KMS-11 (cell line): ENCODE data around the gene WDFY2.

Source experiments
- H2AFZ ChIP-seq: fragments of 200-600 bp; sonication (generic); 2 replicates; pipeline ENCODE4 v1.6.1; 2016; ENCODE audit warnings: antibody characterized with exemption, mixed run types, low read depth
- H3K27ac ChIP-seq: fragments of 200-600 bp; sonication (generic); 2 replicates; pipeline ENCODE4 v1.6.1; 2016; ENCODE audit warnings: mild to moderate bottlenecking, mixed run types
- H3K27me3 ChIP-seq: fragments of 200-600 bp; sonication (generic); 2 replicates; pipeline ENCODE4 v1.6.1; 2017; ENCODE audit warnings: mild to moderate bottlenecking, low read depth, mixed run types, moderate library complexity; ENCODE audit not compliant: insufficient read depth
- H3K36me3 ChIP-seq: fragments of 200-600 bp; sonication (generic); 2 replicates; pipeline ENCODE4 v1.6.1; 2017; ENCODE audit warnings: mild to moderate bottlenecking, mixed run types; ENCODE audit not compliant: insufficient read depth
- H3K4me1 ChIP-seq: fragments of 200-600 bp; sonication (generic); 2 replicates; pipeline ENCODE4 v1.6.1; 2016; ENCODE audit warnings: mild to moderate bottlenecking, low read depth, mixed run types; ENCODE audit not compliant: poor library complexity, severe bottlenecking
- H3K4me2 ChIP-seq: fragments of 200-600 bp; sonication (generic); 2 replicates; pipeline ENCODE4 v1.7.0; 2016; ENCODE audit warnings: mild to moderate bottlenecking, mixed run types
- H3K4me3 ChIP-seq: fragments of 200-600 bp; sonication (generic); IDR thresholded peaks from 2 replicates; pipeline ENCODE4 v1.6.1; 2017; ENCODE audit warnings: low read depth, low read length, mixed read lengths; ENCODE audit not compliant: insufficient read depth
- H3K79me2 ChIP-seq: fragments of 200-600 bp; sonication (generic); 2 replicates; pipeline ENCODE4 v1.6.1; 2016; ENCODE audit warnings: low read depth, mixed run types; ENCODE audit not compliant: insufficient read depth
- H3K9ac ChIP-seq: fragments of 200-600 bp; sonication (generic); 2 replicates; pipeline ENCODE4 v1.6.1; 2016; ENCODE audit warnings: mild to moderate bottlenecking, mixed run types
- H4K20me1 ChIP-seq: fragments of 200-600 bp; sonication (generic); 2 replicates; pipeline ENCODE4 v1.6.1; 2016; ENCODE audit warnings: mild to moderate bottlenecking, mixed run types; ENCODE audit not compliant: insufficient read depth
- TF ChIP-seq, protein P1 (sequence below): fragments of 200-600 bp; sonication (generic); conservative IDR thresholded peaks from 2 replicates; pipeline ENCODE4 v1.6.1; 2017; ENCODE audit warnings: low read depth, mild to moderate bottlenecking, antibody characterized with exemption, low read length, moderate library complexity, mixed read lengths

The WDFY2 gene

DNA sequence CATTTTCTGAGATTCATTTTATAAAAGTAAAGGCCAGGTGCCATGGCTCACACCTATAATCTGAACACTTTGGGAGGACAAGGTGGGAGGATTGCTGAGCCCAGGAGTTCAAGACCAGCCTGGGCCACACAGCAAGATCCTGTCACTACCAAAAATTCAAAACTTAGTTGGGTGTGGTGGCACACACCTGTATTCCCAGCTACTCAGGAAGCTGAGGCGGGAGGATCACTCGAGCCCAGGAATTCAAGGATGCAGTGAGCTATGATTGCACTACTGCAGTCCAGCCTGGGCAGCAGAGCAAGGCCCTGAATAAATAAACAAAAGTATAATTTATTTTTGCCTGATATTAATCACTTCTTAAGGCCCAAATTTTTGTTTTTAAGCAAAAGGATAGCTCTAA lies 179.2 kb downstream of the WDFY2 start:
- Histone ChIP-seq H3K4me3 (no peak overlapping the region), H3K4me2 (peak overlapping the region; percentile 67), H3K4me1 (peaks cover 21% of the 10 kb centered on the region), H3K9ac (no peak overlapping the region), H2AFZ (no peak overlapping the region), H3K27ac (peak overlapping the region; percentile 86; the same call in 1 of the 2 replicates), H3K36me3 (no peaks in the 10 kb centered on the region), H3K79me2 (no peaks in the 10 kb centered on the region), H4K20me1 (no peaks in the 10 kb centered on the region), H3K27me3 (no peaks in the 10 kb centered on the region)
- TF ChIP-seq, protein P1, sequence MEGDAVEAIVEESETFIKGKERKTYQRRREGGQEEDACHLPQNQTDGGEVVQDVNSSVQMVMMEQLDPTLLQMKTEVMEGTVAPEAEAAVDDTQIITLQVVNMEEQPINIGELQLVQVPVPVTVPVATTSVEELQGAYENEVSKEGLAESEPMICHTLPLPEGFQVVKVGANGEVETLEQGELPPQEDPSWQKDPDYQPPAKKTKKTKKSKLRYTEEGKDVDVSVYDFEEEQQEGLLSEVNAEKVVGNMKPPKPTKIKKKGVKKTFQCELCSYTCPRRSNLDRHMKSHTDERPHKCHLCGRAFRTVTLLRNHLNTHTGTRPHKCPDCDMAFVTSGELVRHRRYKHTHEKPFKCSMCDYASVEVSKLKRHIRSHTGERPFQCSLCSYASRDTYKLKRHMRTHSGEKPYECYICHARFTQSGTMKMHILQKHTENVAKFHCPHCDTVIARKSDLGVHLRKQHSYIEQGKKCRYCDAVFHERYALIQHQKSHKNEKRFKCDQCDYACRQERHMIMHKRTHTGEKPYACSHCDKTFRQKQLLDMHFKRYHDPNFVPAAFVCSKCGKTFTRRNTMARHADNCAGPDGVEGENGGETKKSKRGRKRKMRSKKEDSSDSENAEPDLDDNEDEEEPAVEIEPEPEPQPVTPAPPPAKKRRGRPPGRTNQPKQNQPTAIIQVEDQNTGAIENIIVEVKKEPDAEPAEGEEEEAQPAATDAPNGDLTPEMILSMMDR: no peak

DNA sequence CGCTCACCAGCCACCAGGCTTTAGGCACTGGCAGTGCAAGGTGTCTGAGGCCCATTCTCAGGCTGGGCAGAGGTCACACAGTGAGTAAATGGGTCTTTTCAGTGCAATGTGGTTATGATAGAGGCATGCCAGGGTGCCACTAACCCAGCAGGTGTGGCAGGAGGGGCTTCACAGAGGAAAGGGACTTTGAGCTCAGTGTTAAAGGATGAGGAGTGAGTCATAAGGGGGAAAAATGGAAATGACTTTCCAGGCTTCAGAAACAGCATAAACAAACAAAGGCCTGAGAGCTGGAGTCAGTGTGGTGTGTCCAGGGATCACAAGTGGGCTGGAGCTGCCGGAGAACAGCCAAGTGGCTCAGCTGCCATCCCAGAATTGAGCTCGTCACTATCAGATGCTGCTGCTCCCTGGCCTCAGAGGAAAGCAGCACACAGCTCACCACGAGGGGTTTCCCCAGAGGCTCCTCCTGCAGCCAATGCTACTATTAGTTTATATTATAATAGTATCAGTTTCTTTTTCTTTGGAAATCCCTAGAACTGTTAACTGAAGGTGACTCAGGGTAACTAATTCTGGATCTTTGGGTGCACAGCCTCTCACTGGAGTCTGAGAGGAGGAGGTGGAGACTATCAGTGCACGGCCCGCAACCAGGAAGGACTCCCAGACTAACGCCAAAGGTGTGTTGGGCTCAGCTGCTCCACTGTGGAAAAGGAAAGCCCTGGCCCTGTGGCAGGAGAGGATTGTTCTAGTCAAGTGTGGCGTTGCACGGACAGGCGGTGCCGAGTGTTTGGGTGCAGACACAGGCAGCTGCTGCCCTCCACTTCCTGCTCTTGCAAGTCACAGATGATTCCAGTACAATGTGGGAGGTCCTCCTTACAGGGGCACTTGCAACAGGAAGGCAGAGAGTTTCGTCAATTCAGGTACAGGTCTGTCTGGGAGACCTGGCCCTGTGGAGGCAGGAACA lies 180.2 kb downstream of the WDFY2 start:
- TF ChIP-seq, protein P1: no peak
- Histone ChIP-seq H4K20me1 (no peaks in the 10 kb centered on the region), H2AFZ (peak overlapping the region; percentile 68), H3K4me3 (no peak overlapping the region), H3K9ac (peak overlapping the region; percentile 65), H3K27ac (peak overlapping the region; percentile 86), H3K79me2 (no peaks in the 10 kb centered on the region), H3K27me3 (no peaks in the 10 kb centered on the region), H3K4me1 (peaks cover 21% of the 10 kb centered on the region), H3K36me3 (no peaks in the 10 kb centered on the region), H3K4me2 (peak overlapping the region; percentile 67)

DNA sequence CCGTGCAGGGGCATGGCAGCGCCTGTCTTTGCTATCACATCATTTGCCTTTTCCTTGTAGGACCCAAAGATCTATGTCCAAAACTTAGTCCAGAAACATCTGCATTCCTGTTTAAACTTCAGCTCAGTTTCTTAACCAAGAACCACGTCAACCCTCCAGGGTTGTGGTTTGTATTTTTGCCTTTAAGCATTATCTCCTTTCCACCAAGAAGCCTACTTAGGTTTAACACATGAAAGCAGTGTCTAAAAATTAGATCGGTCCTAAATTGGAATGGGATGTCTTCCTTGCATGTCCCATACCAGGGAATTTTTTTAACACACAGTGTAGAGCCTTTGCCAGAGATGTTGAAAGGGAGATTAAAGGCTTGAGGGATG lies 180.9 kb downstream of the WDFY2 start:
- H3K4me1 ChIP-seq: peaks cover 21% of the 10 kb centered on the region
- no peak overlapping the region for H3K4me3 ChIP-seq
- no peaks in the 10 kb centered on the region for H4K20me1 ChIP-seq
- no peaks in the 10 kb centered on the region for H3K27me3 ChIP-seq
- H2AFZ ChIP-seq: peak overlapping the region; percentile 68
- peak overlapping the region; percentile 67 for H3K4me2 ChIP-seq
- TF ChIP-seq, protein P1: no peak
- H3K79me2 ChIP-seq: no peaks in the 10 kb centered on the region
- H3K36me3 ChIP-seq: no peaks in the 10 kb centered on the region
- H3K9ac ChIP-seq: peak overlapping the region; percentile 65; the same call in 1 of the 2 replicates
- peak overlapping the region; percentile 86 for H3K27ac ChIP-seq

DNA sequence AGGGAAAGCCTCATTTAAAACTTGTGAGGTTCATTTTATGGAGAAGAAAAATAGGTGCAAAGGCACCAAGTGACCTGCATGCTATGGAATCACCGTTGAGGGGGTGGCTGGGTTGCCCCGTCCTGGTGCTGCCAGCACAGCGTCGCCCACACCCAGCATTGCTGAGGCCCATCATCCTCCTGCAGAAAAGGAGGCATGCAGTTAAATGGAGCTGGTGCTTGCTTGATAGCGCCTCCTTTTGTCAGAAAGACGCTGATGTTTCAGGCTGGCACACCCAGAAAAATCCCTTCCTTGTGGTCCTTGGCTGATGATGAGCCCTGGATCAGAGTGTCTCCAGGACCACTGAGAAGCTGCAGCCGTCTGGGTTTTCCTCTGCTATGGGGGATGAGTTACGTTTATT lies 182.8 kb downstream of the WDFY2 start:
- H3K9ac ChIP-seq: no peak overlapping the region
- no peaks in the 10 kb centered on the region for H3K27me3 ChIP-seq
- TF ChIP-seq, protein P1: no peak
- no peaks in the 10 kb centered on the region for H4K20me1 ChIP-seq
- H3K4me2 ChIP-seq: no peak overlapping the region
- no peaks in the 10 kb centered on the region for H3K79me2 ChIP-seq
- no peak overlapping the region for H2AFZ ChIP-seq
- H3K27ac ChIP-seq: no peak overlapping the region
- peaks cover 21% of the 10 kb centered on the region for H3K4me1 ChIP-seq
- no peak overlapping the region for H3K4me3 ChIP-seq
- H3K36me3 ChIP-seq: no peaks in the 10 kb centered on the region
